Stimulated activated CD8-positive, alpha-beta memory T cell treated with anti-CD3 and anti-CD28 coated beads, Interleukin-2, amount 100 ng/mL, for 48 hours (primary cell): ENCODE data around the gene APBB3.

ENCODE experiments used
- DNase-seq, 2 donors: peaks; one replicate each; pipeline ENCODE4 v3.0.0-alpha.2; 2020; ENCODE audit warnings: low read depth in 2 of 2

APBB3 gene

GRCh38 chr5:140575309-140575708 lies 10.9 kb upstream of the APBB3 start:
- no peak for DNase-seq

GRCh38 chr5:140574165-140574564 lies 9.8 kb upstream of the APBB3 start:
- DNase-seq = no peak

DNA sequence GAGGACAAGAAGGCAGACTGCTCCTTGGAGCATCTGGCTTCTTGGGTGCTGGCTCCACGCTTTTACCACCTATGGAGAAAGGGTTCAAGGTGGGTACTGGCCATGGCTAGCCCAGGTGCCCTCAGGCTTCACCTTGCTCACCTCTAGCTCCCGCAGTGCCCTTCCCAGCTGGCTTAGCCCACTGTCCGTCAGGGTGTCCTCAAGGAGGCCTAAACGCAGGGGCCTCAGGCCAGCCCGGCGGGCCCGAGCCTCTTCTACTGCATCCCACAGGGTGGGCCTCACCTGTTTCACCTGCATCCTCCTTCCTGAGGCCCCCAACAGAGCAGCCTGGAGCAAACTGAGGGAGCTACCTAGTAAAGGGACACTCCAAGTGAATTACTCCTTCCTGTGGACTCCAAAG lies 9.3 kb upstream of the APBB3 start:
- no peak for DNase-seq

- DNase-seq = no peak
Measured at GRCh38 chr5:140571105-140571504, 6.7 kb upstream of the APBB3 start.

DNA sequence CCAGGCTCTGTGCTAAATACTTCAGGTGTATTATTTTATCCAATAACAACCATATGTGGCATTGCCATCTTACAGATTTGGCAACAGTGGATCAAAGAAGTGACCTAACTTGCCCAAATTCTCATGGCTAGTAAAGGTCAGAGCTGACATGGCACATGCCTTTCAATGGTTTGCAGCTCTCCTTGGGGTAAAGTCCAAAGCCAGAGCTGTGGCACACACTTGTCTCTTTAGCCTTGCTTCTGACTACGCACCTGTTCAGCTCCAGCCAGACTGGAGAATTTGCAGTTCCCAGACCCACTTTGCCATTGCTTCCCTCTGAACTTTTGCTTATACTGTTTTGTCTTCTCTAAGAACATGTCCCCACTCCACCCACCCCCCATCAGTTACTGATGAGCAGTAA lies 6.1 kb upstream of the APBB3 start:
- DNase-seq = no peak

GRCh38 chr5:140570058-140570457 lies 5.7 kb upstream of the APBB3 start:
- DNase-seq = no peak

- no peak for DNase-seq
Measured at GRCh38 chr5:140569197-140569596, 4.8 kb upstream of the APBB3 start.

- no peak for DNase-seq
Measured at GRCh38 chr5:140568443-140569063, 4.2 kb upstream of the APBB3 start.

DNA sequence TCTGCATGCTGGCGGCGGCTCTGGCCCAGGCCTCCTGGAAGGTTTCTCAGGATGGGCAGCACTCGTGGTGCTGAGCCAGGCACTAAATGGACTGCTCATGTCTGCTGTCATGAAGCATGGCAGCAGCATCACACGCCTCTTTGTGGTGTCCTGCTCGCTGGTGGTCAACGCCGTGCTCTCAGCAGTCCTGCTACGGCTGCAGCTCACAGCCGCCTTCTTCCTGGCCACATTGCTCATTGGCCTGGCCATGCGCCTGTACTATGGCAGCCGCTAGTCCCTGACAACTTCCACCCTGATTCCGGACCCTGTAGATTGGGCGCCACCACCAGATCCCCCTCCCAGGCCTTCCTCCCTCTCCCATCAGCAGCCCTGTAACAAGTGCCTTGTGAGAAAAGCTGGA lies 3.5 kb upstream of the APBB3 start:
- no peak for DNase-seq

DNA sequence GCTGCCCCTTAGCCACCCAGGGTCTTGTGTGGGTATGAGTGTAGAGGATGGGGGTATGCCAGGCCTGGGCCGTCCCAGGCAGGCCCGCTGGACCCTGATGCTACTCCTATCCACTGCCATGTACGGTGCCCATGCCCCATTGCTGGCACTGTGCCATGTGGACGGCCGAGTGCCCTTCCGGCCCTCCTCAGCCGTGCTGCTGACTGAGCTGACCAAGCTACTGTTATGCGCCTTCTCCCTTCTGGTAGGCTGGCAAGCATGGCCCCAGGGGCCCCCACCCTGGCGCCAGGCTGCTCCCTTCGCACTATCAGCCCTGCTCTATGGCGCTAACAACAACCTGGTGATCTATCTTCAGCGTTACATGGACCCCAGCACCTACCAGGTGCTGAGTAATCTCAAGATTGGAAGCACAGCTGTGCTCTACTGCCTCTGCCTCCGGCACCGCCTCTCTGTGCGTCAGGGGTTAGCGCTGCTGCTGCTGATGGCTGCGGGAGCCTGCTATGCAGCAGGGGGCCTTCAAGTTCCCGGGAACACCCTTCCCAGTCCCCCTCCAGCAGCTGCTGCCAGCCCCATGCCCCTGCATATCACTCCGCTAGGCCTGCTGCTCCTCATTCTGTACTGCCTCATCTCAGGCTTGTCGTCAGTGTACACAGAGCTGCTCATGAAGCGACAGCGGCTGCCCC lies 2.9 kb upstream of the APBB3 start:
- no peak for DNase-seq

- no peak for DNase-seq
Measured at GRCh38 chr5:140566665-140567064, 2.3 kb upstream of the APBB3 start.

GRCh38 chr5:140565780-140566095 lies 1.3 kb upstream of the APBB3 start:
- DNase-seq = no peak

DNA sequence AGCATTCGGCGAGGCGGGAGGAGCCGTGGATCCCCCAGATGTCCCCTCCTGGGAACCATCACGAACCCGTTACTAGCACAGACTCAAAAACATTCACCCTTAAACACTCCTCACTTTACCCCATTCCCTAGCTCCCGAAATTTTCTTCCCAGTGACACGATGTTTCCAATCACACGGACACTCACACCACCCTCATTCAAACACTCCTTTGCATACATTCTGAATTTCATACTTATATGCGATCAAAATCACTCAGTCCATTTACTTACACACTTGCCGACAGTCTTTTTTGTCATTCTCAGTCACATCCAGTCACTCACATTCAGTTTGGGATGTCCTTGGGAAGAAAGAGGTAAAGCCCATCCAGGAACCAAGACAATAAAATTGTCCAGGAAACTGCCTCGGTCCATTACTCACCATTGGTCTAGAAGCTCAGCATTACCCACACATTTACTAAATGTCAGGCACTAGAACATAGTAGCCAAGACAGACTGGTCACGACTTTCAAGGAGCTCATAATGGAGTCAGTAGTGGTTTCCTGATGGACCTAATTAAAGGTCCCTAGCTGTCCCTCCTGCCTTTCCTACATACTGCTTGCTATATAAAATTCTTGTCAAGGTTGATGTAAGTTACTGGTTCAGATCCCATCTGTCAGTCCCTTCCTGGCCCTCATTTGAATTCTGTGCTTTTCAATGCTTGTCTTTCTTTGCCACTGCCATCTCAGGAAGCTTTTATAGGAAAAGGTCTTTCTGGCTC lies 804 bp upstream of the APBB3 start:
- DNase-seq = no peak

- no peak for DNase-seq
Measured at GRCh38 chr5:140563596-140563995, 802 bp downstream of the APBB3 start.

DNA sequence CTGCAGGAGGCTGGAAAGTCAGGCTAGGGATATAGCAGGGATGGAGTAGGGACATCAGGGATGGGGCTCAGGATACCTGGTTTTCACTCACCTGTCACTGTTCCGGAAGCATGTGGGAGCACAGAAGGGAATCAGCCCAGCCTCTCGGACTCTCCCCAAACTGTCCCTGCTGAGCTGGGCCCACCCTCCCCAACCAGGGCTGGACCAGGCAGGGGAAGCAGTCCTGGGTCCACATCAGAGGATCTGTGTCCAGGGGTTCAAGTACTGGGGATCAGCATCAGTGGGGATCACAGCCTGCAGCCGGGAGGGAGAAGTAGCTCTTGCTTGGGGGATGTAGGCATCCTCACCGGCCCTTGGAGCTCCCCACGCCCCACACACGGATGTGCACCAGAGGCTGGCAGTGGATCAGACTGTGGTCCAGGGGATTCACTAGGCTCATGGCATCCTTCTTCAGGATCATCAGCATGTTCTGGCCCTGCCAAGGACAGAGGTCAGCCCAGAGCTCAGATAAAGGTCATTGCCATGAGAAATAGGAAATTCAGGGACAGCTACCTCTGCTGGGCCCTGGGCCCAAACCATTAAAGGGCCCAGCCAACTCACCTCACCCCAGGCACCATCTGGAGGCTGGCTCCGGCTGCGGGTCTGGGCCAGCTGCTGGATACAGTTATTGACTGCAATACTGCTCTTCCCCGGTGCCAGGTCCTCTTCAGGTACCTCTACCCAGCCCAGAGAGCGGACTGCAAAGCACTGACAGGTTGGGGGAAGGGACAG lies 2.5 kb downstream of the APBB3 start:
- DNase-seq = no peak

GRCh38 chr5:140560227-140560626 lies 4.2 kb downstream of the APBB3 start:
- no peak for DNase-seq

- no peak for DNase-seq
Measured at GRCh38 chr5:140558542-140558941, 5.9 kb downstream of the APBB3 start.

- no peak for DNase-seq
Measured at GRCh38 chr5:140557965-140558364, 6.4 kb downstream of the APBB3 start.

DNA sequence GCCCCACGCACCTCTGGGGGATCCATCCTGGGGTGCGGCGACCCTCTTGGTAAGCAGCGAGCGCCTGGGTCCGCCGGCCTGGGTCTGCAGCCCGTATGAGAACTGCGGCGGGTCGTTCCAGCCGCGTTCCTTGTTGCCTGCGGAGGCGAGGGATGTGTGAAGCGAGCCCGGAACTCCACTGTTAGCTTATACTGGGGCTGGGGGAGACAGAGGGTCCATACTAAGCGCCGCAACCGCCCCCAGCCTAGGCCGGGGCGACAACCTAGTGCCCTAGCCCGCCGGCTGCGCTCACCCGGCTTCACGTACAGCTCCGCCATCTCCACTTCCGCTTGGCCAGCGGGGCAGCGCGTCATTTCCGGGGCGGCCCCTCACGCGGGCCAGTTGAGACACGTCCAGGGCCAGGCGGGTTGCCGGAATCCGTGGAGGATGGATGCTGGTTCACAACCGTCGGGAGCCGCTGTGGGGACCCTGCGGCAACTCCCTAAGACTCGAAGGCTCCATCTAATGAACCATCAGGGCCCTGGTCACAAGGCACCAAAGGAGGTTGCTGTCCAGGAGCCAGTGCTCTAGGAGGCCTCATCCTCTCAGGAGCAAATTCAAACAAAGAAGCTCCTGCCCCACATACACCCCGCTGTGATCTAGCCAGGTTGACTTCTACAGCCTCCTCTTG lies 7.1 kb downstream of the APBB3 start, which contains the start of gene SRA1:
Gene SRA1, minus strand, starts transcription at position 338 of the 670 bp plus-strand sequence. Its CDS starts 21 bp downstream, at position 317.
- DNase-seq = peak; percentile 84 to 87

DNA sequence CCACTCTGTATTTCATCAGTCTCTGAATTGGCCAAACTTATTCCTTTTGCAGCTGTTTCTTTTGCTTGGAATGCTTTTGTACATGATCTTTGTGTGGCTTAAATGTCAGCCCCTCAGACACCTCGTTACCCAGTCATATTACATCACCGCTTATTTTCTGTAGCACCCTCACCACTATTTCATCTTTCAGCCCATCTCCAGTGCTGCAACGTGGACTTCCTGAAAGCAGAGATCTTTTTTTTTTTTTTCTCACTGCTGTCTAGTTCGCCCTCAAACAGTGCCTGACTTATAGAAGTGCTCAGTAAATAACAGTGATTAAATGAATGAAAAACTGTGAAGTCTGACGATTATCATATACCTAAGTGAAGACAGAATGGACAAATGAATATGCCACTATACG lies 8.0 kb downstream of the APBB3 start:
- DNase-seq = no peak

DNA sequence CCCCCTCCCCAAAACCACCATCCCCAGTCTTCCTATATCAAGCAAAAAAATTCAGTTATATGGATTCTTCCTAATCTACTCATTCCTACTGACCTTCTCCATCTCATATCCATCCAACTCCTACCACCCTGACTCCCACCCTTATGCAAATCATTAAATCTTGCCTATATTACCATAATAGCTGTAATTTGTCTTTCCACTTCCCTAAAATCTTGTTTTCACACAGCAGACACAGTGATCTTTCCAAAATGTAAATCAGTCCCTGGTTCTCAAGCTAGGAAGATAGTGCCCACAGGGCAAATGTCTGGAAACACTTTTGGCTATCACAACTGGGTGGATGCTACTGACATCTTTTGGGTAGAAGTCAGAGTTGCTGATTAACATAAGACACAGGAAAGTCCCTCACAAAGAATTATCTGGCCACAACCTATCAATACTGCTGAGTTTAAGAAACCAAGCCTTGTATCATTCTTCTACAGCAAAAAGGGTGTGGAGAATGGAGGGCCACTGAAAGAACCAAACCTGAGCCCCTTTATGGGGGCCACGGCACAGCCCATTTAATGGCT lies 8.6 kb downstream of the APBB3 start:
- DNase-seq = no peak
